Left renal cortex interstitium (tissue), 4 donors: ENCODE measurements around the gene CD33. TPM values are rescaled to one million over a fixed set of nuclear protein-coding genes. Genes with fewer than 3 reads are reported as not detected.
"Not testable (repeated sequence)": the region's sequence is repeated elsewhere in the genome, so short reads cannot be mapped to it uniquely, and the experiment has no call there.

ENCODE experiments used
- DNase-seq, 4 donors: peaks; one replicate each; pipeline ENCODE4 v3.0.0-alpha.2; 2013; ENCODE audit warnings: low read depth in 4 of 4, low spot score in 2 of 4, missing footprints in 1 of 4
- polyA plus RNA-seq, 4 donors: library from polyadenylated mRNA; unstranded; fragments of 120-200 nt; gene quantifications; one replicate each; pipeline ENCODE4 v1.2.1, GENCODE V29; 2013; ENCODE audit not compliant: insufficient read length in 4 of 4

Gene CD33
- polyA plus RNA-seq = 1 to 10 TPM; 1.4 to 2.6 (median 1.6) TPM

DNA sequence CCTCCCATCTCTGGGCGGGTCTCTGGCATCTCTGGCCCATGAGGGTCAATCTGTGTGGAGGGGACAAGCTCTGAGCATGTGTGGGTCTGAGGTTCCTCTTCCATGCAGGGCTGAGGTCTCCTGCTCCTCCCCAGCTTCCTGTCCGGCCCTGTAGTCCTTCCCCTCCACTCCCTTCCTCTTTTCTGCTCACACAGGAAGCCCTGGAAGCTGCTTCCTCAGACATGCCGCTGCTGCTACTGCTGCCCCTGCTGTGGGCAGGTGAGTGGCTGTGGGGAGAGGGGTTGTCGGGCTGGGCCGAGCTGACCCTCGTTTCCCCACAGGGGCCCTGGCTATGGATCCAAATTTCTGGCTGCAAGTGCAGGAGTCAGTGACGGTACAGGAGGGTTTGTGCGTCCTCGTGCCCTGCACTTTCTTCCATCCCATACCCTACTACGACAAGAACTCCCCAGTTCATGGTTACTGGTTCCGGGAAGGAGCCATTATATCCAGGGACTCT lies at the start of gene CD33:
Gene CD33, plus strand, starts transcription at position 183 of the 496 bp plus-strand sequence. Its CDS starts 39 bp downstream, at position 222.
- not testable (repeated sequence) for DNase-seq

DNA sequence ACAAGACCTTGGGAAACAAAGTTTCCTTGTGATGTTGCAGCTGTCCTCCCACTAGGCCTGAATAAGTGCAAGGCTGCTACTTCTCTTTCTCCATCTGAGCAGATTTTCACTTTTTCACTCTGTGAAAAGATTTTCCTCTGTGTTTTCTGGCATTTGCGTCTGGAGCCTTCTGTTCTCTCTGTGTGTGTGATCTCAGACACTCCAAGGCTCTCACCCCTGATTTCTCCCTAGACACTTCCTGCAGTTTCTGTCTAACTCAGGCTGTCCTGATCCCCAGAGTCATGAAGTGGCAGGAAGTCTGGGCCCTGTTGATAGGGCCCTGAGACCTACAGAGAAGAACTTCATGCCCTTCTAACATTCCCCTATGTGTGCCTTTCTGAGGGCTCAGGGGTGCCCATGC lies 45.6 kb upstream of the CD33 start:
- no peak for DNase-seq

DNA sequence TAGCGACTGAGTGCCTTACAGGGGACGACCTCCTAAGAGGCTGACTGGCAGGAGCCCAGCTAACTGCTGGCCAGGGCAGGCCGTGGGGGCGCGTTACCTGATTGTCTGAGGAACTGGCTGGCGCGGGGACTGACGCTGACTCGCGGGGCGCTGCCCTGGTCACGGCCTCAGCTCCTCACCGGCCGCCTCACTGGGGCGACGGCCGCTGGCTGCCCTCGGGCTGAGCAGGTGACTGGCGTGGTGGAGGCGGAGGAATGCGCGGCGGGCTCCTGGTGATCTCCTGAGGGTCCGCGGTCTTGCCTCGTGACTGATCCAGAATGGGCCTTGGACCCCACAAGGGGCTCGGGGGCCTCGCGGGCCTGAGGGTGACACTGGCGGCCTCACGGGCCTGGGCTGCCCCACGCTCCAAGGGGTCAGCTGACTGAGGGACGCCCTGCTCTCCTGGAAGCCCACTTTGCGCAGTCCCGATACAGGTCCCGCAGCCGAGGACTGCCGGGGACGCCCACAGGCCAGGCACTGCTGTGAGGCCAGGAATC lies 43.4 kb upstream of the CD33 start:
- no peak for DNase-seq

DNA sequence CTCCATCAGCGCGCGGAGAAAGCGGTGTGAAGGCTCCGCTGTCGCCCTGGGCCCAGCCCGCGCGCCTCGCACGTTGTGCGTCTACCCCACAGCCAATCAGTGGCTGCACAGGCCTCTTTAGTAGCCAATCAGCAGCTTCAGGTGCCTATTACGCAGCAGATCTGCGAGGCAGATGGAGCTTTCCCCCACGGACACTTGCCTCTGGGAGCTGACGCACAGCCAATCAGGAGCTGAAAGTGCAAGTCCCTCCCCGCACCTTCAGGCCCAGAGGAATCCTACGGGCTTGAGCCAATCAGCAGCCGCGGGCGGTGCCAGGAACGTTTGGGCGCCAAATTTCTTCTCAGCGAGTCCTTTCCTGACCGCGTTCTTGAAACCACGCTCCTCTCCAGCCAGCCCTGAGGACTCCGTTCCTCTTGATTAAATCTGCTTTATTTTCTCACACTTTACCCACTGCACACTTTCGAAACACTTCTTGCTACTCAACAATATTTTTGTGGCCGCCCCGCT lies 42.9 kb upstream of the CD33 start:
- DNase-seq = no peak

DNA sequence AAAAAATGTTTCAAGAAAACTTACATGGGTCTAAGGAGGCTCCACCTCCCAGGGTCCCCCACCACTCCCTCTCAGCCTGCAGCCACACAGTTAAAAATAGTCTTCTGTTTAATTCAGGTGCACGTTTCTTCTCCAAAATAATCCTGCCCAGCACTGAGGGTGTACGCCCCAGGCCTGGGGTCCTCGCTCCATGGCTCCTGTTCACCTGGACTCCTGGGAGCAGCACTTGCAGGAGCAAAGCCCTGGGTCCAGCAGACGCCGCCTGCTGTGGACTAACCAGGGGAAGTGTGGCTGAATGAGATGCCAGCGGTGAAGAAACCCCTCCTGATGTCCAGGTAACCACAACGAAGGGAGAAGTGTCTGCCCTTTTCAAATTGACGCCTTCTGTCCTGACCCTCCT lies 41.3 kb upstream of the CD33 start:
- DNase-seq = no peak

DNA sequence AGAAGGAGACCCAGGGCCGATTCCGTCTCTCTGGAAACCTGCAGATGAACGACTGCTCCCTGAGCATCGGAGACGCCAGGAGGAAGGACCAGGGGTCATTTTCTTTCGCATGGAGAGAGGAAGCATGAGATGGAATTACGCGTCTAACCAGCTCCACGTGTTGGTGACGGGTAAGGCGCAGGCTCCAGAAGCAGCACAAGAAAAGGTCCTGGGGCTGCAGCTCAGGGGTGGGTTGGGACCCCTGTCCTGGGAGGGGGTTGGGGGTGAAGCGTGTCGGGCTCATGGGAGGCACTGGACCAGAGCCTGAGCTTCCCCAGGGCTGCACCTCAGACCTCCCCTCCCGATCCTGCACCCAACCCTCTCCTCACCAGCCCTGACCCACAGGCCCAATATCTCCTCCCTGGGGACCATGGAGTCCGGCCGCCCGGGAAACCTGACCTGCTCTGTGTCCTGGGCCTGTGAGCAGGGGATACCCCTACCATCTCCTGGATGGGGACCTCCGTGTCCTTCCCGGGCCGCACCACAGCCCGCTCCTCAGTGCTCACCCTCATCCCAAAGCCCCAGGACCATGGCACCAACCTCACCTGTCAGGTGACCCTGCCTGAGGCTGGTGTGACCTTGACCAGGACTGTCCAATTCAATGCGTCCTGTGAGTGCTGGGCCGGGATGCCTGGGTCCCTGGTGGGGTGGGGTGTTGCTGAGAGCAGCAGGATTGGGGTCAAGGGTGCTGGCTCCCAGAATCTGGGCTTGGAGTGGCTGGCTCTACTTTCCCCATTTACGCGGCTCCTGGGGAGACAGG lies 39.6 kb upstream of the CD33 start:
- DNase-seq = no peak

DNA sequence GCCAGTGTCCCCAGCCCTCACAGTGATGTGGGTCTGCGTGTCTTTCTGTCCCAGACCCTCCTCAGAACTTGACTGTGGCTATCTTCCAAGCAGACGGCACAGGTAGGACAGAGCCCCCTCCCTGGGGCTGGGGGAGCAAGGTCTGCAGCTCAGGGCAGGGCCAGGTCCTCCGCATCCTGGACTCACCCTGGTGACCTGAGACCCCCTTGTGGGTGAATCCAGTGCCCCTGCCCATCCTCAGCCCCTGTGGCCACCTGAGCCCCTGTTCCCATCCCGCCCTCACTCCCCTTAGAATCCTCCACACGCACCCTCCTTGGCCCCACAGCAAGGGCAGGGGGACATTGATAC lies 39.0 kb upstream of the CD33 start:
- no peak for DNase-seq

DNA sequence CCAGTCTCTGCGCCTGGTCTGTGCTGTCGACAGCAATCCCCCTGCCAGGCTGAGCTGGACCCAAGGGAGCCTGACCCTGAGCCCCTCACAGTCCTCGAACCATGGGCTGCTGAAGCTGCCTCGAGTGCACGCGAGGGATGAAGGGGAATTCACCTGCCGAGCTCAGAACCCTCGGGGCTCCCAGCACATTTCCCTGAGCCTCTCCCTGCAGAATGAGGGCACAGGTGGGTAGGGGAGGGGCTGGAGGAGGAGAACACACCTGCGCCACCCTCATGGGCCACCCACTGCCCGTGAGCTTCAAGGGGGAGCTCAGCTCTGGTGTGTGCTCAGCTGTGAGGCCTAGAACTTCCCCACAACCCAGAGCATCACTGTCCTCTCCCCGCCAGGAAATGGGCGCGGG lies 38.6 kb upstream of the CD33 start:
- DNase-seq = no peak

DNA sequence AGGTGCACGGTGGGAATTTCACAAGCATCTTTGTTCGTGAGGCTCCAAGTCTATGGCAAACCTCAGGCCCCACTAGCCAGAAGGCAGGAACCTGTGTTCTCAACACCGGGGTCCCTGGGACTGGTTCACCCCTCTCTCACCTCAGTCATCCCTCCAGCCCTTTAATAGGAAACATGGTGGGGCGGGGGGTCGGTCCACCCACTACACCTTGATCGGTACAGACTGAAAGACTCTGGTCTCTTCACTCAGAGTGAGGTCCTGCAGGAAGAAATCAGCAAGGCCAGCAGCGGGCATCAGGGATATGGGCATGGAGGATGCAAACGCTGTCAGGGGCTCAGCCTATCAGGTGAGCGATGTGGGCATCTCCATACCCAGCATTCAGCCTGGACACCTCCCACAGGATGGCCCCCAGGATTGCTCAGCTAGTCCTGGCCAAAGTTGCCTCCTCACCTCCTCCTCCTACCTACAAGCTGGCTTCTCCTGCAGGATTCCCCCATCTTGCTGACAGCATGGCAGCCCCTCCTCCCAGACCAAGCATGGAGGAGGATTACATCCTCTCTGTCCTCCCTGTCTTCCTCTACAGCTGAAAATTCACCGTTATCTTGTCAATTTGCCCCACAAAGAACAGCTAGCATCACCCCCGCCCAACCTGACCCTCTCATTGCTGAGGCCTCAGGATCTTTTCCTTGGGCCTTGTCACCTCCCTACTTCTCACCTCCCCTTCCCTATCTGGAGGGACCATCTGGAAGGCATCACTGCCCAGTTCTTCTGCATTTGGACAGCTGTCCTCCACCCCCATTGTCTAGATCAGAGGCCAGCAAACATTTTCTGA lies 37.3 kb upstream of the CD33 start:
- no peak for DNase-seq

DNA sequence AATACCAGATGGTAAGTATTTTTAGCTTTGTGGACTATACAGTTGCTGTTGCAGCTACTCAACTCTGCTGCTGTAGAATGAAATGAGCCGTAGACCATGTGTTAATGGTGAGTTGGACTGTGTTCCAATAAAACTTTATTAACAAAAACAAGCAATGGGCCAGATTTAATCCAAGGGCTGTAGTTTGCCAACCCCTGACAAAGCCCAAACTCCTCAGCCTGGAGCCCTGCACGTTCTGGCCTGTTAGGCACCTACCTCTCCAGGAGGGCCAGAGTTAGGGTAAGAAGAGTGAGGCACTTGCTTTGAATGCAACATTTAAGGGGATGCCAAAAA lies 36.7 kb upstream of the CD33 start:
- no peak for DNase-seq

DNA sequence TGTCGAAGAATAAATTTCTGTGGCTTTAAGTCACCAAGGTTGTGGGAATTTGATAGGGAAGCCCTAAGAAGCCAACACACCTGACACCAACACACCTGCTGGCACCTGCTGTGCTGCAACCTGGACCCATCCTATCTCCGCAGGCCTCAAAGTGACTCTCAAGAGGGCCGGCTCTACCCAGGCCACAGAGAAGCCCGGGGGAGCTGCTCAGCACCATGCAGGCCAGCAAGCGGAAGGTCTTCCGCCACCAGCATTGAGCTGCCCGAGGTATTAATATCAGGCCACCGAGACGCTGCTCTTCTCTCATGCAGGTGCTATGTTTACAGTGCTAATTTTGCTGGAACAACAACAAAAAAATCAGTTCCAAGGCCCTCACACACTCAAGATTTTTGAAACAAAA lies 32.2 kb upstream of the CD33 start:
- no peak for DNase-seq

DNA sequence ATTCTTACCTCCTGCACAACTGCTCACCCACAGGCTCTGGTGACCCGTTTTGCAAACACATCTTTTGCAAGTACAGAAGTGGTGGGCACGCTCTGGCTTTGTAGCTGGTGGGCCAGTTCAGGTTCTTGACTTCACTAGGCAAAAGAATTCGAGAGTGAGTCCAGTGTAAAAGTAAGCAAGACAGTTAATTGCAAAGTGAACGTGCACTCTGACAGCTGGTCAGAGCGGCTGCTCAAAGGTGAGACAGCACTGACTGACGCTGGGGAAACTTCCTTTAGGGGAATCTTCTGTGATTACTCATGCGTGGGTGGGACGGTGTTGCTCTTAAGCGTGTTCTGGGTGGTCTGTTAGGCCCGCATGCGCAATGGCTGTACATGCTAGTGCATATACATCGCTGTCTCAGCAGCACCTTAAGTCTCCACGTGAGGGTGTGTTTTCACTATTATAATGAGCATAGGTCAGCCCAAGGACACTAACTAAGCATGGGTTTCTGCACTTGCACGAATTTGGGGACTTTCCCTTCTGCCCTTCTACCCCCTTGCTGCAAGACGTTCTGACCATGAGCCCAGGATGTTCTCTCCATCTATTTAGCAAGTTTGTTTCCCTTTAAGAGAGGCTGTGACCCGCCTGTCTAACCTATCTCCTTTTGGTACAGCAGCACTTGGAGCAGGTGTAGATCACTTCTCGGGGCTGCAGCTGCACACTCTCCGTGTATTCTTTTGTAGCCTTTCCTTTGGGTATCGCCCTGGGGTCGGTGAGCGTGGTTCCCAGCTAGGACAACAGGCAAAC lies 30.2 kb upstream of the CD33 start:
- no peak for DNase-seq

DNA sequence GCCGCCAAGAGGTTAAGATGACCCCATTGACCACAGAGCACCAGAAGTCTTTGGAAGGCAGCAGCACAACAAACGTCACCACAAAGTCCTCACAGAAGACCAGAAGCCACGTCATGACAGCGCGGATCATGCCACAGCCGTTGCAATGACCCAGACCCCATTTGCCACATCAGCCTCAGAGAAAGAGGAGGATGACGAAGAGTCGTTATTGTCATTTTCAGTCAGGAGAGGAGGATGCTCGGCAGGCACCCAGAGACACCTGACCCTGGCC lies 29.6 kb upstream of the CD33 start:
- no peak for DNase-seq

DNA sequence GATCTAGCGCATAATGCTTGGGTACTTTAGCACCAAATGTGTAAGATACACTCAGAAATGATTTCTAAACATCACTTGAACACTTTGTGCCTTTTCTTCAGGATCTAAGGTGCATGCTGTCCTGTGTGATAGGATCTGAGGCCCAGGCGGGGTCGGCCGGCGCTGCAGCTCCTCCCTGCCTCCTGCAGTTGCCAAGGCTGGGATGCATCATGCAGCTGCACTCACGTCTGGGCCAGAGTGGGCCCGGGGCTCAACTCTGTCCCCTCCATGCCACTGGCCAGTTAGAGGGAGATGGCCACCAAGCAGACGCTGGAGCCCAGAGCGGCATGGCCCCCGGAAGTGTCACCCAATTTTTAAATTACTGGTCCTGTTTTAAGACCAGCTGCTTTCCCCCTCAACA lies 29.3 kb upstream of the CD33 start:
- DNase-seq = no peak

DNA sequence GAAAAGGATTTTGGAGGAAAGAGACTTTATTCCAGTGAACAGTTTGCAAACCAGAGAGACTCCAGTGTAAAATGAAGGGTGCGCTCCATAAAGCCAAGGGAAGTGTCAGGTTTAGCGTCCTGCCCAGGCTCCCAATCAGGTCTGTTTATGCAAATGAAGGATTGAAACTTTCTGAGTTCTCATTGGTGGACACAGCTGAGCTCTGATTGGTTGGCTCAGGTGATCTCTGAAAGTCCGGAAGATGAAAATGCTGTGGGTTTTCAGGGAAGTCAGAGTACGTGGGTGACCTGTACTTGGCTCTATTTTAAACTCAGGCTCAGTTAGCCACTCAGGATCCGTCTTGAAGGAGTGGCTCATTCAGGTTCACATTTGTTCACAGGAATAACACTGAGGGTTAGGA lies 28.7 kb upstream of the CD33 start:
- DNase-seq = no peak

DNA sequence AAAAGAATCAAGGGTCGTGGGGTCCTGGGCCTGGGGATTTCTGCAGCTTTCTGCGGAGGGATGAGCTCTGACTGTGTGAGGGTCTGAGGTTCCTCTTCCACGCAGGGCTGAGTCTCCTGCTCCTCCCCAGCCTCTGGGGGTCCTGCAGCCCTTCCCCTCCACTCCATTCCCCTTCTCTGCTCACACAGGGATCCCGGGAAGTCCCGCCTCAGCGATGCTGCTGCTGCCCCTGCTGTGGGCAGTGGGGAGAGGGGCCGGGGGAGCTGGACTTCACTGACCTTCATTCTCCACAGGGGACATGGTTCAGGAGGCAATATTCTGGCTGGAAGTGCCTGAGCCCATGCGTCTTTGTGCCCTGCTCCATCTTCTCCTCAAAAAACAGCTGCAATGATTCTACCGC lies 26.2 kb upstream of the CD33 start:
- no peak for DNase-seq

DNA sequence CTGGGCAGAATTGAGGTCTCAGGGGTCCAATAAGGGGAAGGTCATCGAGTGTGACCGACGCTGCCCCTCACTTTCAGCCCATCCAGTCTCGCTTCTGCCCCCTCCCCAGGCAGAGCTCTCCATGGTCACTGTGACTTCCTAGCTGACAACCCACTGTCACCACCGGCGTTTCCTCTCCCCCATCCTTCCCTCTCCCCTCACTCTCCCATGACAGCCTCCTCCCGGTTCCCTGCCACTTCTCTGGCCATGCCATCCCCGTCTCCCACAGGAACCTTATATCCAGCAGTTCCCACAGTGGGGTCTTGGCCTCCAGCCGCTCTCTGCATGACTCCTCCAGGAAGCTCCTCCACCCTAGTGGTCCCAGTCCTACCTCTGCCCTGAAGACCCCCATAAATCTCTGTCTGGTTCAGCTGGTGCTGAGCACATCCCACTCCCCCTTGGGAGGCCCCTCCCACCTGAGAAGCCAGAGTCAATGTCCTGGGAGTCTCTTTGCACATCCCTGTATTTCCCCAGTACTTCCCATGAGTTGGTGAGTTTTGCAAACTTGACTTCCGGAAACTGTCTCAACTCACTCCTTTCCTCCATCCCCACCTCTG lies 24.7 kb upstream of the CD33 start:
- no peak for DNase-seq

DNA sequence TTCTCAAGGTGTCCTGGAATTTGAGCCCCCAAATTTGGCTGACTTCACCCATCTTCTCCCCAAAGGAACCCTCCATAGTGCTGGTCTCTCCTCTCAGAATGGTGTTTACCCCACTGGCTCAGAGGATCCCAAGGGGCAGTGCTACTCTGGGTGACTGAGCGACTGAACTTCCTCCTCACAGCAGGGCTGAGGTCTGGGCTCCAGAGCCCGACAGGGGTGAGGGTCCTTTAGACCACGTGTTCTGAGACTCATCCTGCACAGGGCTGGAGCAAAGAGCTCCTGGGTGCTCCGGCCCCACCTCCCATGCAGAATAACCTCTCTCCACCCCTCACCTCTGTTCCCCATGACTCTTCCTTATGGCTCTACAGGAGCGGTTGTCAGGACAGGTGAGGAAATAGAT lies 23.2 kb upstream of the CD33 start:
- DNase-seq = no peak

DNA sequence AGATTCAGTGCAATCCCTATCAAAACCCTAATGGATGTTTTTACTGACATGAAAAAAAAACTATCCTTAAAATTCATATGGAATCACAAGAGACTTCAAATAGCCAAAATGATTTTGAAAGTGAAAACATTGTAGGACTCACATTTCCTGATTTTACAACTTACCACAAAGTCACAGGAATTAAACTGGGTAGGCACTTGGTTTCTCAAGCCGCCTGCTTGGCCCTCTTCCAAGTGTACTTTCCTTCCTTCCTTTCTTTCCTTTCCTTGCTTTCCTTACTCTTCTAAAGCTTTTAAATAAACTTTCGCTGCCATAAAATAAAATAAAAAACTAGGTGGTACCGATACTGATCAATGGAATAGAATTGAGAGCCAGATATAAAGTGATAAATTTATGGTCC lies 21.0 kb upstream of the CD33 start:
- DNase-seq = no peak

DNA sequence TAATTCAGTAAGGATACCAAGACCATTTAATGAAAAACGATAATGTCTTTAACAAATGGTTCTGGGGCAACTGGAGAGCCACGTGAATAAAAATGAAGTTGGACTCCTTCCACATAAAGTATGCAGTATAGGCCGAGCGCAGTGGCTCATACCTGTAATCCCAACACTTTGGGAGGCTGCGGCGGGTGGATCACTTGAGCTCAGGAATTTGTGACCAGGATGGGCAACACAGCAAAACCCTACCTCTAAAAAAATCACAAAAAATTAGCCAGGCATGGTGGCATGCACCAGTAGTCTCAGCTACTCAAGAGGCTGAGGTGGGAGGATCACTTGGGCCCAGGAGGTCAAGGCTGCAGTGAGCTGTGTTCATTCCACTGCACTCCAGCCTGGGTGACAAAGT lies 20.6 kb upstream of the CD33 start:
- DNase-seq = no peak

DNA sequence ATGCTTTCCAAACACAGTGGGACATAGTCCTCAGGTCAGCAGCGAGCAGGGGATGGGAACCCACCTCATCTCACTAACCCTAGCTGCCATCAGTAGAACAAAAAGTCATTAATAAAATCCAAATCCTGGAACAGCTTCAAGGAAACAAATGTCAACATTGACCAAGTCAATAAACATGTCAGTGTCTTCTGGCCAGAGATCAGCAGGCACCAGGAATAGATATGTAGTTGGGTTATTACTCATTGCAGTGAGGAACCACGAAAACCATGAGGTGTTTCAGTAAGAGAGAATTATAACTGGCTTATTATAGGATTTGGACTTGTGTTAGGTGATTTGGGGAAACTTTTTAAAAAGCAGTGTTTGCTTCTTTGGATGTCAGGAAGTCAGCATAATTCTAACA lies 17.1 kb upstream of the CD33 start:
- DNase-seq = no peak
